Gastrocnemius medialis (tissue), 4 donors: Measurements from ENCODE around the gene NF2.

Experiments used
- POLR2A ChIP-seq, 2 donors: fragments of 450-650 bp; IDR thresholded peaks; one replicate each; pipeline ENCODE4 v1.6.1; 2017; ENCODE audit warnings: antibody characterized with exemption in 2 of 2, mild to moderate bottlenecking in 2 of 2, moderate library complexity in 2 of 2
- TF ChIP-seq, protein P1 (sequence below), 5 experiments: fragments of 450-650 bp in 3 of 5; fragments of 200-600 bp in 2 of 5; sonication (generic) in 2 of 5; IDR thresholded peaks in 4 of 5; conservative IDR thresholded peaks in 1 of 5; 1 replicate in 4 of 5; 2 replicates in 1 of 5; pipeline ENCODE4 v1.5.1; 2016 to 2019; ENCODE audit warnings: antibody characterized with exemption in 5 of 5, mild to moderate bottlenecking in 3 of 5, moderate library complexity in 3 of 5

DNA sequence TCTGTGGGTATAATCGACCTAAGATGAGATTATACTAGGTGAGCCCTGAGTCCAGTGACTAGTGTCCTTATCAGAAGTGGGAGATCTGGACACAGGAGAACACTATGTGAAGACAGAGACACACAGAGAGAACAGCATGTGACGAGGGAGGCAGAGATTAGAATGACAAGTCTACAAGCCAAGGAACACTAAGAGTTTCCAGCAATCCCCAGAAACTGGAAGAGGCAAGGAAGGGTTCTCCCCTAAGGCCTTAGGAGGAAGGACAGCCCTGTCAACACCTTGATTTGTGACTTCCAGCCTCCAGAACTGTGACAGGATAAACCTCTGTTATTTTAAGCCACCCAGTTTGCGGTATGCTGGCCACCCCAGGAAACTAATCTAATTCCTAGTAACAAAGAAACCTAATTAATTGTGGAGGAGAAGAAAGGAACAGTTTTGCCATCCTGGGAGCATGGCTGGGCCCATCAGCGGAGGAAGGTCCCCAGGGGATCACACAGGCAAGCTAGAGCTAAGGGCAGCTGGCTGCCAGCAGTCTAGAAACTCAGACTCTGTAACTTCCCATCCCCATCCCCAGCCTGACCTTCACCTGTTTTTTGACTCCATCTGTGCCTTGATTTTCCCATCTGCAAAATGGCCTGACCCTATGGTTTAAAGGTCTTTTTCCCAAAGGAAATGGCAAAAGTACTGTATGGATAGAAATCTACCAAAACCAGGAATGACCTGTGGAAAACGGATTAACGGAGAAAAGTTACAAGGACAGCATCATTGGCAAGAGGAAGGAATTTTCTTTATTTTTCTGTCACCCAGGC, 39.6 kb upstream of the NF2 start:
- TF ChIP-seq, protein P1, sequence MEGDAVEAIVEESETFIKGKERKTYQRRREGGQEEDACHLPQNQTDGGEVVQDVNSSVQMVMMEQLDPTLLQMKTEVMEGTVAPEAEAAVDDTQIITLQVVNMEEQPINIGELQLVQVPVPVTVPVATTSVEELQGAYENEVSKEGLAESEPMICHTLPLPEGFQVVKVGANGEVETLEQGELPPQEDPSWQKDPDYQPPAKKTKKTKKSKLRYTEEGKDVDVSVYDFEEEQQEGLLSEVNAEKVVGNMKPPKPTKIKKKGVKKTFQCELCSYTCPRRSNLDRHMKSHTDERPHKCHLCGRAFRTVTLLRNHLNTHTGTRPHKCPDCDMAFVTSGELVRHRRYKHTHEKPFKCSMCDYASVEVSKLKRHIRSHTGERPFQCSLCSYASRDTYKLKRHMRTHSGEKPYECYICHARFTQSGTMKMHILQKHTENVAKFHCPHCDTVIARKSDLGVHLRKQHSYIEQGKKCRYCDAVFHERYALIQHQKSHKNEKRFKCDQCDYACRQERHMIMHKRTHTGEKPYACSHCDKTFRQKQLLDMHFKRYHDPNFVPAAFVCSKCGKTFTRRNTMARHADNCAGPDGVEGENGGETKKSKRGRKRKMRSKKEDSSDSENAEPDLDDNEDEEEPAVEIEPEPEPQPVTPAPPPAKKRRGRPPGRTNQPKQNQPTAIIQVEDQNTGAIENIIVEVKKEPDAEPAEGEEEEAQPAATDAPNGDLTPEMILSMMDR (IDR thresholded peaks at IDR 0.05 in 4 of 5, conservative IDR thresholded peaks at IDR 0.05 in 1 of 5), result no peak
- no peak for TF ChIP-seq POLR2A (IDR thresholded peaks at IDR 0.05)
